GM12864 (cell line): ENCODE data around the gene LTB.

Source experiments
- DNase-seq: peaks from one replicate; pipeline ENCODE4 v3.0.0-alpha.2; 2011; ENCODE audit warnings: low read depth
- H3K4me3 ChIP-seq: 2 replicates; pipeline ENCODE4 v1.5.1; 2011; ENCODE audit warnings: mild to moderate bottlenecking, low read depth, low read length, control low read depth
- TF ChIP-seq, protein P1 (sequence below): IDR thresholded peaks from 2 replicates; pipeline ENCODE4 v1.5.1; 2011; ENCODE audit warnings: low read depth, mild to moderate bottlenecking, moderate library complexity, low read length, control low read depth, inconsistent platforms; ENCODE audit errors: missing control alignments

Gene LTB

DNA sequence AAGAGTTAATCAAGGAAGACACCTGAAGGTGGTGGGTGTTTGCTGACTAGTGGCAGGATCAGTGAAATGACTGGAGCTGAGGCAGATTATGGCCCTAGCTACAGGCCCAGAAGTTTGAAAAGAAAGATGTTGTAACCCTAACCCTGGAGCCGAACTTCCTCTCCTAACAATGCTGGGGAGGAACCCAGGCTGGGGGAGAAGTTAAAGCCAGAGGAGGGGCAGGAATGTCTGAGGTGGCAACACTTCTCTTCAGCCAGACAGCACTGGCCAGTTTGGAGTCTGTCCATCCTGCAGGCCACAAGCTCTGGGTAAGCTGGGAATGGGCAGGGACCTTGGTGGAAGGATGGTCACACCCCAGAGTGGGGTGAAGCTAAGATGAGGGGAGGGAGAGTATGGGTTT, 3.8 kb upstream of the LTB start, which contains the start of gene LST1:
Gene LST1, plus strand, starts transcription at position 270 of the 400 bp plus-strand sequence. CDS start 1,023 bp downstream, outside the sequence.
- TF ChIP-seq, protein P1, sequence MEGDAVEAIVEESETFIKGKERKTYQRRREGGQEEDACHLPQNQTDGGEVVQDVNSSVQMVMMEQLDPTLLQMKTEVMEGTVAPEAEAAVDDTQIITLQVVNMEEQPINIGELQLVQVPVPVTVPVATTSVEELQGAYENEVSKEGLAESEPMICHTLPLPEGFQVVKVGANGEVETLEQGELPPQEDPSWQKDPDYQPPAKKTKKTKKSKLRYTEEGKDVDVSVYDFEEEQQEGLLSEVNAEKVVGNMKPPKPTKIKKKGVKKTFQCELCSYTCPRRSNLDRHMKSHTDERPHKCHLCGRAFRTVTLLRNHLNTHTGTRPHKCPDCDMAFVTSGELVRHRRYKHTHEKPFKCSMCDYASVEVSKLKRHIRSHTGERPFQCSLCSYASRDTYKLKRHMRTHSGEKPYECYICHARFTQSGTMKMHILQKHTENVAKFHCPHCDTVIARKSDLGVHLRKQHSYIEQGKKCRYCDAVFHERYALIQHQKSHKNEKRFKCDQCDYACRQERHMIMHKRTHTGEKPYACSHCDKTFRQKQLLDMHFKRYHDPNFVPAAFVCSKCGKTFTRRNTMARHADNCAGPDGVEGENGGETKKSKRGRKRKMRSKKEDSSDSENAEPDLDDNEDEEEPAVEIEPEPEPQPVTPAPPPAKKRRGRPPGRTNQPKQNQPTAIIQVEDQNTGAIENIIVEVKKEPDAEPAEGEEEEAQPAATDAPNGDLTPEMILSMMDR = no peak
- no peak for DNase-seq
- H3K4me3 ChIP-seq = no peak within 1 kb of the TSS; the same call in 1 of the 2 replicates

DNA sequence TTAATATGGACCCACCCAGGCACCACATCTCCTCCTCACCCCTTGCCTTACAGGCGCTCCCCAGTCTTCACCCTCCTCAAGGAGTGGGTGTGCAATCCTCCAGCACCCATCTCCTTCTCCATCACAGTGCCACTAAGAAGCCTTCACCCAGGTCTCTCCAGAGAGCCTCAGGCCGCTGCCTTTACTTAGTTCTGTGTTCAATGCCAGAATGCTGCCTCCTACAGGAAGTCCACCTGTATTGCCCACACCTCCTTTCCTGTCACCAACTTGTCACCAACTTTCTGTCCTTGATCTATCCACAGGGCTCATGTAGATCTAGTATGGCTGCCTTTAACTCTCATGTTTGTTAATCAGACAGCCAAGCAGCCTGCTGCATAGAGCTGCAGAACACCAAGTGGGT, 3.3 kb upstream of the LTB start:
- no peak overlapping the region for H3K4me3 ChIP-seq
- no peak for DNase-seq
- TF ChIP-seq, protein P1 = peak; percentile 77

DNA sequence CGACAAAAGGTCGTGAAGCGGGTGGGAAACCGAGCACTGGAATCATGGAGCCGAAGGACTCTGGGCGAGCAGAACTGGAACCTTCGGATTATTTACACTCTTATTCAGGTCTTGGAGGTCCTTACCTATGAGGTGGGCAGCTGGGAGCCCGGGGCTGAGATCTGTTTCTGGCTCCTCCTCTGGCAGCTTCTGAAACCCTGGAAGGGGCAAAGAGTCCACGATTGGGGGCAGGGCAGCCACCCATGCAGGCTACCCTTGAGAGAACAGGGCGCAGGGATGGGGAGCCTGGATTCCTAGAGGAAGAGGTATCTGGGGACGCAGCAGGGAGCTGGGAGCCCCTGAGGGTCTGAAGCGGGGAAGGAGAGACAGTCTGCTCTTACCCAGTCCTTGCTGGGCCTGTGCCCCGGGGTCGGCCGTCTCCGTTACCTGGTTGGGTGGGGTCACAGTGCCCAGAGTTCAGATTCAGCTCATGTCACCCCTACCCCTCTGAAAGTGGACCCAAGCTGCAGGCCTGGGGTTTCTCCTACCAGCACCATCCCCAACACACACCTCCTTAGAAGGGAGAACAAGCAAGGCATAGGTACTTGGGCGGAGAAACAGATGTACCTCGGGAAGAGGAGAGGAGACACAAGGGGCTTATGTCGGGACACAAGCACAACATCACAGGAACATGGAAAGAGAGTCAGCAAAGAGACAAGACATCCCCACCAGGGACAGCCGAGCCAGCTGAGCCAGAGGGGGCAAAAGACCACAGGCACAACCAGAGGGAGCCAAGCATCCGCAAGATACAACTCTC, 592 bp downstream of the LTB start:
- DNase-seq = no peak
- H3K4me3 ChIP-seq = peak overlapping the region; percentile 87
- TF ChIP-seq, protein P1 = no peak

DNA sequence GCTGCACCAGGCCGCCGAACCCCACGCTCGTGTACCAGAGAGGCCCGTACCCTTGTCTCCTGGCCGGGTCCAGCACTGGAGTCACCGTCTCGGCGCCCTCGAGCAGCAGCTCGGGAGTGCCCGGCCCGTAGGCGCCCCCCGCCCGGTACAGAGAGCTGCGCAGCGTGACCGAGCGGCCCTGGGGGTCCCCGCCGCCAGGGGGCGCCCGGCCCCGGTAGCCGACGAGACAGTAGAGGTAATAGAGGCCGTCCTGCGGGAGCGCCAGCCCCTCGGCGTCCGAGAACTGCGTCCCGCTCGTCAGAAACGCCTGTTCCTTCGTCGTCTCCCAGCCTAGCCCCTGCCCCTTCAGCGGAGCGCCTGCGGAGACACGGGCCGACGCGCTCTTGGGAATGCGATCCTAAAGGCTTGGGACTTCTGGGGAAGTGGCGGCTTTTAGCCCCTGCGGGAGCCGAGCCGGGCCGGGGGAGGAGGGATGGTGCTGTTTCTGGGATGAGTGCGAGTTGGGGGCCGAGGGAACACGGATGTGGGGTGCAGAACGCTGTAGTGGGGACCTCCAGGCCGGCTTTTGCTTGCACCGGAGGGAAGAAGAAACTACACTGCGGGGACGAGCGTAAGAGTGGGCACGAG, 1.3 kb downstream of the LTB start:
- H3K4me3 ChIP-seq = peak overlapping the region; percentile 87
- DNase-seq = no peak
- TF ChIP-seq, protein P1 = peak; percentile 96

DNA sequence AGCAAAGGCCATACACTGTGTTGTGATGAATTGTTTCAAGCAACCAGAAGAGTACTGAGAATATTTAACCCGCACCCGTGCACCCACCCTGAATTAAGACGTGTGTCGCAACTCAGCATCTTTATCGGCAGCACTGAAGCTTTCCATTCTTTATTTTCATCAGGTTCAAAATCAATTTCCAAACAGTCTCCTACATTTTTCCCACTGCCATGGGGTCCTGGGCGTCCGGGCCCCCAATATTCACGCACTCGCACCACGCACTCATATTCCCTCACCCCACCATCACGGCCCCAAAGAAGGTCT, 1.8 kb downstream of the LTB start:
- peak overlapping the region; percentile 87 for H3K4me3 ChIP-seq
- TF ChIP-seq, protein P1 = no peak
- no peak for DNase-seq

DNA sequence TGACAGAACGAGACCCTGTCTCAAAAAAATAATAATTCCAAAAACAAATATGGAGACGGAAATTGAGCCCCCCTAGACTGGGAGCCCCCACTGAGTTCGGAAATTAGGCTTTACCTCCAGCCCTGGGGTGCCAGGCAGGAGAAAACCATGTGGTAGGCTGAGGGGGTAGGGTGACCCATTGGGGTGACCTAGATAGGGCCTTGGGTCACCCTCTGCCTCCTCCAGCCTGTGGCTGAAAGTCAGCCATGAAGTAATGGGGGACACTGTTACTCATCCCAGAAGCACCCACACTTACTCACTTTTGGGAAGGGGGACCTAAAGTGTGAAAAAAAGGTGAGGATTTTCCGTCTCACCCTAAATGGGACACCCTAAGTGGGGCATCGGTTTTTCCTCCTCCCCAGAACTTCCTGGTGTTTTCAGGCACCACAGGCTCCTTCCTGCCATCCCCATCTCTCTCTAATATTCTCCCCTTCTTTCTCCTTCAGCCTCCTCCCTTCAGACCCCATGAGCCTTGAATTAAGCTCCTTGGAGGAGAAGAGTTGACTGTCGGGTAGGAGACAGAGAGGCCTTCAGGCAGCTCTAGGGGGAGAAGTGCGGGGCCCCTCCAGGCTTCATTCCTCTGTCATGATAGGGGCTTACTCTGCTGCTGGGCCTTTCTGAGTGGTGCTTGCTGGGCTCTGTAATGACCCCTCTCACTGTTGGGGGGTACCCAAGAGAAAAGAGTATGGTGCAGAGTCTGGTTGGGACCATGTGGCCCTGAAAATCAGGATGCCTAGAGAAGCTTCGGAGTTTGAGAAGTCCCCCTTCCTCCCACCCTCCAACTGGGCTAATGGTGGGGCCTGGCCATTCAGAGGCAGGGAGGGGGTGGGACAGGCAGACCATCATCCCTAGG, 2.4 kb downstream of the LTB start:
- no peak for DNase-seq
- H3K4me3 ChIP-seq = peak overlapping the region; percentile 87
- TF ChIP-seq, protein P1 = no peak
